ENCODE results near the gene ATP5MC2.

Gene ATP5MC2

GRCh38 chr12:53709671-53710070 lies 33.8 kb upstream of the ATP5MC2 start:
- TF ChIP-seq Cebpa-rat (IDR thresholded peaks at IDR 0.05) = no peak
- H3K36me3 ChIP-seq = peaks cover 25% of the 10 kb centered on the region
- H3K4me3 ChIP-seq = no peak overlapping the region
- no peaks in the 10 kb centered on the region for H4K20me1 ChIP-seq
- H3K4me2 ChIP-seq = no peak overlapping the region
- no peak overlapping the region for H3K9ac ChIP-seq
- no peaks in the 10 kb centered on the region for H3K9me3 ChIP-seq
- H3K27ac ChIP-seq = no peak overlapping the region
- H3K27me3 ChIP-seq = no peaks in the 10 kb centered on the region
- no peaks in the 10 kb centered on the region for H3K4me1 ChIP-seq

DNA sequence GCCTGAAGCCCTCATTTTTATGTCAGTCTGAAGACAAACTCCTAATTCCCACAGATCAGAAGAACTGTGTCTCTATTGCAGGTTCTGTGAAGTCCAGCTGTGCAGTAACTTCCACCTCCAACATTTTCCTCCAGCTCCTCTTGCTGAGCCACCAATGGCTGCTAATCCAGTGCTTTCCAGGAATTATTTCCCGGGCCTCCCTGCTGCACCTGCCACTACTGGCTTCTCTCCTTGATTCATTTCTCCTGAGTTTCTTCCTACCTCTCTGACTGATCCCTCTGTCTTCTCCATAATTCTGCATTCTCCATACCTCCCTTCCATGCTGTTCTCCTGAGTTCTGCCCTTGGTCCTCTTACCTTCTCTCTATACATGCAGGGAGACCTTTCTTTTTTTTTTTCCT lies 30.2 kb upstream of the ATP5MC2 start:
- Histone ChIP-seq H3K4me3 (no peak overlapping the region), H3K9ac (no peak overlapping the region), H3K36me3 (no peaks in the 10 kb centered on the region), H3K4me1 (no peaks in the 10 kb centered on the region), H3K27me3 (peaks cover 23% of the 10 kb centered on the region), H3K9me3 (no peaks in the 10 kb centered on the region), H3K4me2 (no peak overlapping the region), H4K20me1 (no peaks in the 10 kb centered on the region), H3K27ac (no peak overlapping the region)
- TF ChIP-seq Cebpa-rat (IDR thresholded peaks at IDR 0.05) = no peak

- no peaks in the 10 kb centered on the region for H3K36me3 ChIP-seq
- no peaks in the 10 kb centered on the region for H3K9me3 ChIP-seq
- TF ChIP-seq Cebpa-rat (IDR thresholded peaks at IDR 0.05) = no peak
- no peak overlapping the region for H3K27ac ChIP-seq
- no peak overlapping the region for H3K4me2 ChIP-seq
- H3K4me3 ChIP-seq = no peak overlapping the region
- peaks cover 46% of the 10 kb centered on the region for H3K27me3 ChIP-seq
- peaks cover 3% of the 10 kb centered on the region; the same call in 1 of the 2 replicates for H4K20me1 ChIP-seq
- H3K9ac ChIP-seq = no peak overlapping the region
- H3K4me1 ChIP-seq = no peaks in the 10 kb centered on the region
Observed at GRCh38 chr12:53703756-53704155, 27.9 kb upstream of the ATP5MC2 start.

GRCh38 chr12:53701518-53702264 lies 25.8 kb upstream of the ATP5MC2 start:
- Histone ChIP-seq H3K9me3 (no peaks in the 10 kb centered on the region), H3K4me2 (no peak overlapping the region), H3K27me3 (peaks cover 67% of the 10 kb centered on the region), H3K4me1 (no peaks in the 10 kb centered on the region), H4K20me1 (peaks cover 16% of the 10 kb centered on the region; the same call in 1 of the 2 replicates), H3K4me3 (no peak overlapping the region), H3K36me3 (no peaks in the 10 kb centered on the region), H3K27ac (no peak overlapping the region), H3K9ac (no peak overlapping the region)
- no peak for TF ChIP-seq Cebpa-rat (IDR thresholded peaks at IDR 0.05)

GRCh38 chr12:53700567-53700966 lies 24.7 kb upstream of the ATP5MC2 start:
- Histone ChIP-seq H3K4me1 (no peaks in the 10 kb centered on the region), H4K20me1 (peaks cover 24% of the 10 kb centered on the region; the same call in 1 of the 2 replicates), H3K9ac (no peak overlapping the region), H3K9me3 (no peaks in the 10 kb centered on the region), H3K27ac (no peak overlapping the region), H3K36me3 (no peaks in the 10 kb centered on the region), H3K4me3 (no peak overlapping the region), H3K27me3 (peaks cover 78% of the 10 kb centered on the region), H3K4me2 (no peak overlapping the region)
- no peak for TF ChIP-seq Cebpa-rat (IDR thresholded peaks at IDR 0.05)

DNA sequence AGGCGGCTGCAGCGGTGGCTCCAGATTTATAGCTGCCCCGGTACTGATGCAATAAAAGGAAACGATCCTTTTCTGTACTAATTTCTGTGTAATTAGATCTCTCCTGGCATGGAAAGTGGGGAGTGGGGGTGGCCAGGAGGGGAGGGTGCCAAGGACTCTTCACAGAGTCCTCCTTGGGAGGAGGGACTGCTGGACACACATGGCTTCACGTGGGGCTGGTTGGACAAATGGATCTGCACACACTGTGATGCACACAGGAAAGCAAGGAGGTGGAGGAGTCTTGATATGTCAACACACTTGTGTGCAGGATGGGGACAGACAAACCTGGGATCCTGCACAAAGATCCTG lies 23.8 kb upstream of the ATP5MC2 start:
- Histone ChIP-seq H3K4me3 (no peak overlapping the region), H3K27ac (no peak overlapping the region), H3K36me3 (no peaks in the 10 kb centered on the region), H3K9ac (no peak overlapping the region), H4K20me1 (peaks cover 31% of the 10 kb centered on the region), H3K4me2 (no peak overlapping the region), H3K4me1 (no peaks in the 10 kb centered on the region), H3K27me3 (peaks cover 87% of the 10 kb centered on the region), H3K9me3 (no peaks in the 10 kb centered on the region)
- TF ChIP-seq Cebpa-rat (IDR thresholded peaks at IDR 0.05) = no peak

DNA sequence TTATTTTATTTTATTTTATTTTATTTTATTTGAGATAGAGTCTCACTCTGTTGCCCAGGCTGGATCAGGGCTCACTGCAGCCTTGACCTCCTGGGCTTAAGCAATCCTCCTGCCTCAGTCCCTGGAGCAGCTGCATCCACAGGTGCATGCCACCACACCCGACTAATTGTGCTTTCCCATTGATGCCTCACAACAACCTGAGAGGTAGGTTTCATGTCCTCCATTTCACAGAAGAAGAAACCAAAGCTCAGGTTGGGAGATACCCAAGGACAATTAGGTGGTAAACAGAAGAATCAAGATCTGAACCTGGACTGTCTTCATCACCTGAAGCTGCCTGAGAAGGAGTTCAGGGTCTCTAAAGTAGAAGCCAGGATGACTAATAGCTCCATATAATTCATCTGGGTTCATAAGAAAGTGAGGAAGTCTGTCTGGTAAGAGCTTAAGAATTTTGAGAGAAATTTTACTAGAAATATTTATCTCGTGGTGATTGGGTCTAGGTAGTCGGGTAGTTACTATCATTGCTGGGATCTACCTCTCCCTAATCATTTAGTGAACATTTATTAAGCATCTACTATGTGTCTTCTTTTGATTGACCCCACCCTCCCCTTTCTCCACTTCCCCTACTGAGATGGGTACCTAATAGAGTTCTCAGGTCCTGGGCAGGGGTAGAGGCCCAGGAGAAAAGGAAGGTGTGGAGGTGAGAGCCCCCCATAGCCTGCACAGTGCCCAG lies 23.2 kb upstream of the ATP5MC2 start:
- H3K4me2 ChIP-seq = no peak overlapping the region
- no peak overlapping the region for H3K9ac ChIP-seq
- no peaks in the 10 kb centered on the region for H3K9me3 ChIP-seq
- H3K36me3 ChIP-seq = no peaks in the 10 kb centered on the region
- H3K27ac ChIP-seq = no peak overlapping the region
- H3K4me1 ChIP-seq = no peaks in the 10 kb centered on the region
- peaks cover 93% of the 10 kb centered on the region for H3K27me3 ChIP-seq
- TF ChIP-seq Cebpa-rat (IDR thresholded peaks at IDR 0.05) = no peak
- H3K4me3 ChIP-seq = no peak overlapping the region
- H4K20me1 ChIP-seq = peaks cover 36% of the 10 kb centered on the region

DNA sequence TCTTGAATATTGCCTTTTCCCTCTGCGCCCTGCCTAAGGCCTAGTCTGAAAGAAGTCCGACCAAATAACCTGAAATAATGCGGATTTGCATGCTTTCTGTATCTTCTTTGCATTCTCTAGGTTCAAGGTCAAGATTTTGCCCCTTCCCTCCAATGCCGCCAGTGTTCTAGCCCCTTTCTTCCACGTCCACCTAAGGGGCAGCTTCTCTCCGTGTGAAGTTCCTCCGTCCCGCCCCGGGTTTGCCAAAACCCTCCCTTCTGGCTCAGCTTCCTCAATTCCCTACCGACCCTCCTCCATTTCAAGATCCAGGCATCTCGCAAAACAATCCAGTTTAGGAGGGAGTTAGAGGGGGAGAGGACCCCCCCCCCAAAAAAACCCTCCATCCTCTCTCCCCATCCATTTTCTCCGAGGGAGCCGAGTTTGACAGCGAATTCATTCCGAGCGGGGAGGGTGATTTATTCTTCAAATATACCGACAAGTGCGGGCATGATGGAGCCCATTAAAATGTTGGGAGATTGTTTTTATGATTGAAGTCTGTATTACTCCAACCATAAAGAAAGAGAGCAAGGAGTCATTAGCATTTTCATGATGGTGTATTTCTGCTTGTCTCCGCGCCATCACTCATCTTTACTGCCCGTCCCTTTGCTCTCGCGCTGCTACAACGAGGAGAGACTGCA lies 20.9 kb upstream of the ATP5MC2 start:
- H3K36me3 ChIP-seq = no peaks in the 10 kb centered on the region
- no peak for TF ChIP-seq Cebpa-rat (IDR thresholded peaks at IDR 0.05)
- no peak overlapping the region for H3K27ac ChIP-seq
- no peak overlapping the region for H3K4me2 ChIP-seq
- H3K27me3 ChIP-seq = peaks cover 100% of the 10 kb centered on the region
- H3K4me1 ChIP-seq = no peaks in the 10 kb centered on the region
- no peak overlapping the region for H3K9ac ChIP-seq
- peaks cover 41% of the 10 kb centered on the region for H4K20me1 ChIP-seq
- H3K4me3 ChIP-seq = no peak overlapping the region
- H3K9me3 ChIP-seq = no peaks in the 10 kb centered on the region; the same call in 1 of the 2 replicates

DNA sequence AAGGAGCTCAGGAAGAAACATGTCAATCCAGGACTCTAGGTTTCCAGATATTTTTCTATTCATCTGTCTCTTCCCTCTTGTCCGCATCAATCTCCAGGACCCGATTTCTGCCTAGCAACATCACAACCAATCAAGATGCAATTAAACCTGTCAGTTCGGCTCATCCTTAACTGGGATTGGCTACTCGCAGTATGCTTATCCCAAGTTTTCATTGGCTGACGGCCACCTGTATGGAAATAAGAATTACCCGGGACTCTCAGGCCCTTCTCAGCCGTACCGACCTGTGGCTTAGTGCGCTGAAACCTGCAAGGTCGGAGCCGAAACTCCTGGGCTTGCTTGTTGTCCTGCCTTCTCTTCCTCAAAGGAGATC lies 20.4 kb upstream of the ATP5MC2 start:
- Histone ChIP-seq H3K27me3 (peaks cover 94% of the 10 kb centered on the region), H3K27ac (no peak overlapping the region), H3K4me2 (no peak overlapping the region), H3K9ac (no peak overlapping the region), H3K4me3 (no peak overlapping the region), H4K20me1 (peaks cover 41% of the 10 kb centered on the region), H3K9me3 (peaks cover 5% of the 10 kb centered on the region), H3K36me3 (no peaks in the 10 kb centered on the region), H3K4me1 (no peaks in the 10 kb centered on the region)
- no peak for TF ChIP-seq Cebpa-rat (IDR thresholded peaks at IDR 0.05)

Measured in BLaER1 (cell line).